ENCODE measurements around the gene ABCA1. TPM values are rescaled to one million over a fixed set of nuclear protein-coding genes. Genes with fewer than 3 reads are reported as not detected.

The ABCA1 gene
- total and polyA plus RNA-seq, 10 of the 15 experiments (the other 5 are each of a cell fraction or from before 2014, with no cell fraction given): 0.01 to 0.56 (median 0.16) TPM

DNA sequence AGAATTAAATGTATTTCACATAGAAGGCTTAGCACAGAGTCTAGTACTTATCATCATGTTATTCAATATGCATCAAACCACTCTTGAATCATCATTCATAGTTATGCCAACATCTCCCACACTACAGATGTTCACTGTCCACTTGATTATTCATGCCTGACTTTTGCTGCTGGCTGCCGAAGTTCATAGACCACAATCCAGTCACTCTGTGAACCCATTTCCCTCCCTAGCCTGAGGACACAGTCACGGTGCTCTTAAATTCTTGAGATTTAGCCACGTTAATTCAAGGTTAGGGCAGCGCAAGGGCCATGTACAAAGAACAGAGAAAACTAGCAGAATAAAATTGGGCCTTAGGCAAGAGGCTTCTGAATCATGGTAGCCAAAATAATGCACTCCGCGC lies 32.4 kb downstream of the ABCA1 start:
- WGBS (ENCODE audit: insufficient coverage, insufficient replicate concordance, low lambda C conversion rate, missing lambda C conversion rate): 38% methylated on average over 6 of the region's 6 CpGs
- intact Hi-C loops (cut with micrococcal nuclease; ENCODE audit: unreplicated experiment): no loop called here

More for the DNA sequence above, 32.4 kb downstream of the ABCA1 start:
- TF ChIP-seq ETV6 (conservative IDR thresholded peaks at IDR 0.05 in 1 of 2, IDR thresholded peaks at IDR 0.05 in 1 of 2; ENCODE audit: borderline replicate concordance in 1 of 2, low read depth in 1 of 2) (no peak), PAX5 (IDR thresholded peaks at IDR 0.05; ENCODE audit: borderline replicate concordance, low read depth, low read length) (no peak), SREBF1 (IDR thresholded peaks at IDR 0.05; ENCODE audit: low read length) (no peak), SRF (IDR thresholded peaks at IDR 0.05; ENCODE audit: low read depth in 2 of 2, low read length in 2 of 2) (no peak), KLF5 (IDR thresholded peaks at IDR 0.05; ENCODE audit: partially characterized antibody) (no peak), SKIL (IDR thresholded peaks at IDR 0.05; ENCODE audit: low read depth, poor library complexity, severe bottlenecking) (no peak), MTA2 (IDR thresholded peaks at IDR 0.05; ENCODE audit: low read depth) (no peak), TAF1 (IDR thresholded peaks at IDR 0.05; ENCODE audit: borderline replicate concordance, low read depth, low read length) (no peak), CBX5 (IDR thresholded peaks at IDR 0.05; ENCODE audit: low read depth) (no peak), BMI1 (IDR thresholded peaks at IDR 0.05; ENCODE audit: borderline replicate concordance) (no peak)
- TF ChIP-seq, protein P1, sequence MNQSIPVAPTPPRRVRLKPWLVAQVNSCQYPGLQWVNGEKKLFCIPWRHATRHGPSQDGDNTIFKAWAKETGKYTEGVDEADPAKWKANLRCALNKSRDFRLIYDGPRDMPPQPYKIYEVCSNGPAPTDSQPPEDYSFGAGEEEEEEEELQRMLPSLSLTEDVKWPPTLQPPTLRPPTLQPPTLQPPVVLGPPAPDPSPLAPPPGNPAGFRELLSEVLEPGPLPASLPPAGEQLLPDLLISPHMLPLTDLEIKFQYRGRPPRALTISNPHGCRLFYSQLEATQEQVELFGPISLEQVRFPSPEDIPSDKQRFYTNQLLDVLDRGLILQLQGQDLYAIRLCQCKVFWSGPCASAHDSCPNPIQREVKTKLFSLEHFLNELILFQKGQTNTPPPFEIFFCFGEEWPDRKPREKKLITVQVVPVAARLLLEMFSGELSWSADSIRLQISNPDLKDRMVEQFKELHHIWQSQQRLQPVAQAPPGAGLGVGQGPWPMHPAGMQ (IDR thresholded peaks at IDR 0.05; ENCODE audit: borderline replicate concordance): no peak
- H3K27me3 ChIP-seq (replicated peaks in 1 of 2; ENCODE audit: control insufficient read depth in 2 of 2, insufficient read depth in 2 of 2, low read length in 1 of 2): no peaks in the 10 kb centered on the region; a peak in 1 of 4 replicates
- no peak for FAIRE-seq
- CTCF ChIA-PET: no interaction called here
- no peaks in the 10 kb centered on the region for H3K79me2 ChIP-seq (ENCODE audit: control insufficient read depth, insufficient read depth, low read length)
- no peak overlapping the region for H3K4me2 ChIP-seq (ENCODE audit: control insufficient read depth, insufficient read depth)
- DNase-seq (ENCODE audit: low read depth, low spot score): no peak
- H3K4me3 ChIP-seq: no peak overlapping the region
- ATAC-seq: no peak
- in situ Hi-C loops (cut with MboI): no loop called here
- POLR2A ChIA-PET: no interaction called here
- no peaks in the 10 kb centered on the region for H4K20me1 ChIP-seq (ENCODE audit: control insufficient read depth, insufficient read depth)
- no peak overlapping the region for H3K27ac ChIP-seq (ENCODE audit: control insufficient read depth, insufficient read depth)
- RAD21 ChIA-PET (ENCODE audit: unreplicated experiment): no interaction called here
- no peaks in the 10 kb centered on the region for H3K9me3 ChIP-seq (replicated peaks; ENCODE audit: control insufficient read depth, insufficient read depth, low read length)
- SMC1A ChIA-PET (ENCODE audit: uncharacterized antibody, unreplicated experiment): interaction anchor here (0.7 kb wide), 1 partner anchor 27 kb away, joined by 3 read pairs; no protein-coding TSS in a partner anchor
- H2AFZ ChIP-seq (ENCODE audit: control insufficient read depth, low read depth, low read length): no peak overlapping the region
- no peaks in the 10 kb centered on the region for H3K36me3 ChIP-seq (ENCODE audit: control insufficient read depth in 2 of 2, insufficient read depth in 2 of 2, low read length in 1 of 2)
- H3K4me1 ChIP-seq (ENCODE audit: control insufficient read depth, insufficient read depth, low read length): no peaks in the 10 kb centered on the region
- no peak overlapping the region for H3K9ac ChIP-seq (ENCODE audit: control insufficient read depth, insufficient read depth, low read length)
- no TSS peak for BruUV-seq (replicated peaks)
